SU-DHL-6 (cell line): ENCODE data around the gene ACTN4.

Source experiments
- H2AFZ ChIP-seq: fragments of 200-600 bp; sonication (generic); 2 replicates; pipeline ENCODE4 v1.6.1; 2014; ENCODE audit warnings: low read depth, mild to moderate bottlenecking, moderate library complexity, mixed read lengths, antibody characterized with exemption, low read length; ENCODE audit not compliant: severe bottlenecking
- H3F3A ChIP-seq: fragments of 200-600 bp; shearing (Covaris generic); 2 replicates; pipeline ENCODE4 v1.6.0; 2016; ENCODE audit warnings: antibody characterized with exemption, mild to moderate bottlenecking; ENCODE audit not compliant: insufficient read depth
- H3K27ac ChIP-seq: fragments of 200-600 bp; sonication (generic); 2 replicates; pipeline ENCODE4 v1.5.1; 2016; ENCODE audit warnings: low read depth, mild to moderate bottlenecking, low read length, moderate library complexity, mixed read lengths
- H3K27me3 ChIP-seq: fragments of 200-600 bp; sonication (generic), shearing (Covaris generic); 2 replicates; pipeline ENCODE4 v1.6.0; 2014; ENCODE audit warnings: mild to moderate bottlenecking, low read length
- H3K36me3 ChIP-seq: fragments of 200-600 bp; sonication (generic); 2 replicates; pipeline ENCODE4 v1.6.1; 2014; ENCODE audit warnings: mild to moderate bottlenecking, low read length, mixed read lengths
- H3K4me2 ChIP-seq: fragments of 300-600, 200-600 bp; shearing (Covaris generic), sonication (generic); 2 replicates; pipeline ENCODE4 v1.6.0; 2014; ENCODE audit warnings: low read length, low read depth, mild to moderate bottlenecking; ENCODE audit not compliant: poor library complexity, severe bottlenecking
- H3K4me3 ChIP-seq: fragments of 200-600 bp; sonication (generic); 2 replicates; pipeline ENCODE4 v1.5.1; 2014; ENCODE audit warnings: antibody characterized with exemption, low read length, mild to moderate bottlenecking, mixed read lengths; ENCODE audit not compliant: insufficient read depth, poor library complexity, severe bottlenecking
- H3K79me2 ChIP-seq: fragments of 200-600 bp; sonication (generic); 2 replicates; pipeline ENCODE4 v1.6.1; 2014; ENCODE audit warnings: mild to moderate bottlenecking, low read length, moderate library complexity; ENCODE audit not compliant: insufficient read depth
- H3K9ac ChIP-seq: fragments of 200-600 bp; sonication (generic); 2 replicates; pipeline ENCODE4 v1.7.0; 2014; ENCODE audit warnings: mild to moderate bottlenecking, low read length
- H3K9me2 ChIP-seq: fragments of 200-600 bp; sonication (generic); replicated peaks from 2 replicates; pipeline ENCODE4 v1.6.1; 2014; ENCODE audit warnings: low read length; ENCODE audit not compliant: insufficient read depth
- H3K9me3 ChIP-seq: fragments of 200-600 bp; sonication (generic); 2 replicates; pipeline ENCODE4 v1.6.1; 2014; ENCODE audit warnings: low read length, mixed read lengths; ENCODE audit not compliant: insufficient read depth
- H4K20me1 ChIP-seq: fragments of 200-600 bp; sonication (generic); 2 replicates; pipeline ENCODE4 v1.6.1; 2014; ENCODE audit warnings: low read depth, mild to moderate bottlenecking, antibody characterized with exemption, low read length, moderate library complexity, mixed read lengths
- EZH2phosphoT487 ChIP-seq: fragments of 200-600 bp; sonication (generic), shearing (Covaris generic); conservative IDR thresholded peaks from 2 replicates; pipeline ENCODE4 v1.6.1; 2018; ENCODE audit warnings: mild to moderate bottlenecking, antibody characterized with exemption, low read length, moderate library complexity, mixed read lengths
- TF ChIP-seq, protein P1 (sequence below): fragments of 200-600 bp; sonication (generic); IDR thresholded peaks from one replicate; pipeline ENCODE4 v1.5.1; 2017; ENCODE audit warnings: antibody characterized with exemption, mild to moderate bottlenecking, low read length, moderate library complexity; ENCODE audit not compliant: insufficient read depth, poor library complexity, severe bottlenecking

The ACTN4 gene

DNA sequence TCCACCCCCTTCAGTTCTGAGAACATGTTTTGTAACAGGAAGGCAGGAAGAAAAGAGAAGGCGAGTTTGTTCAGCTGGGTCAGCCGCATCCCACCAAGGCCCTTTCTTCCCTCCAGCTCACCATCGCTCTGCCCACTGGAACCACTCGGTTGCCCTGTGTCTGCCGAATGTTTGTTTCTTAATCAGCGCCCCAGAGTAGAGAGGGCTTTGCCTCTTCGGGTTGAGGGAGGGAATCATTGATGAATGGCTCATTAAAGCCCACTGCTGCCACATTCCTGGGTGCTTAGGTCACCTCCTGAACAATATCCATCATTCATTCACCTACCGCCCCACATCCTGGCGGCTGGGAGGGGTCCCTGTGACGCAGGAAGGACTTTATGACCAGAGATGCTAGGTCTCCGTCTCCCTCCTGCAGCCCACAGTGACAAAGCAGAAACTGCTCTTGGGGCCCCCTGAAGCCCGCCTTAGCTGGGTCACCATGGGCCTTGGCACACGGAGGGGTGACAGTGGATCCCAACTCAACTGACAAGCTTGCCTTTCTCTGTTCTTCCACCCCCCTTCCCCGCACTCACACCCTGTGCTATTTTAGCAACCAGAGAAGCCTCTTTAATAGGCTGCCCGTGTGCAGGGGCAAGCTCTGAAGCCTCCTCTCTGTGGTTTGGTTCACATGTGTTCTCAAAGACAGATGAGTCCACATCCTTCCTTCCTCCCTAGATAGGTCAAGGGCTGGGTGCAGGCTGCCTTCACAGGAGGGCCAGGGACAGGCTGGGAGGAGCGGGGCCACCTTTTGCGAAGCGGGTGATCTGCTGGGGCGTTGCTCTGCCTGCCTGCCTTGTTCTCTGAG lies 46.2 kb downstream of the ACTN4 start:
- Histone ChIP-seq H3K79me2 (peaks cover 74% of the 10 kb centered on the region), H3K4me3 (no peak overlapping the region), H3K27me3 (no peaks in the 10 kb centered on the region), H3K9ac (no peak overlapping the region), H3K9me3 (no peaks in the 10 kb centered on the region), H3K27ac (no peak overlapping the region), H4K20me1 (peaks cover 4% of the 10 kb centered on the region; the same call in 1 of the 2 replicates), H3K9me2 (no peaks in the 10 kb centered on the region), H3K4me2 (no peak overlapping the region), H2AFZ (no peak overlapping the region), H3K36me3 (no peaks in the 10 kb centered on the region), H3F3A (no peaks in the 10 kb centered on the region)
- no peak for TF ChIP-seq EZH2phosphoT487
- TF ChIP-seq, protein P1, sequence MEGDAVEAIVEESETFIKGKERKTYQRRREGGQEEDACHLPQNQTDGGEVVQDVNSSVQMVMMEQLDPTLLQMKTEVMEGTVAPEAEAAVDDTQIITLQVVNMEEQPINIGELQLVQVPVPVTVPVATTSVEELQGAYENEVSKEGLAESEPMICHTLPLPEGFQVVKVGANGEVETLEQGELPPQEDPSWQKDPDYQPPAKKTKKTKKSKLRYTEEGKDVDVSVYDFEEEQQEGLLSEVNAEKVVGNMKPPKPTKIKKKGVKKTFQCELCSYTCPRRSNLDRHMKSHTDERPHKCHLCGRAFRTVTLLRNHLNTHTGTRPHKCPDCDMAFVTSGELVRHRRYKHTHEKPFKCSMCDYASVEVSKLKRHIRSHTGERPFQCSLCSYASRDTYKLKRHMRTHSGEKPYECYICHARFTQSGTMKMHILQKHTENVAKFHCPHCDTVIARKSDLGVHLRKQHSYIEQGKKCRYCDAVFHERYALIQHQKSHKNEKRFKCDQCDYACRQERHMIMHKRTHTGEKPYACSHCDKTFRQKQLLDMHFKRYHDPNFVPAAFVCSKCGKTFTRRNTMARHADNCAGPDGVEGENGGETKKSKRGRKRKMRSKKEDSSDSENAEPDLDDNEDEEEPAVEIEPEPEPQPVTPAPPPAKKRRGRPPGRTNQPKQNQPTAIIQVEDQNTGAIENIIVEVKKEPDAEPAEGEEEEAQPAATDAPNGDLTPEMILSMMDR, result no peak

DNA sequence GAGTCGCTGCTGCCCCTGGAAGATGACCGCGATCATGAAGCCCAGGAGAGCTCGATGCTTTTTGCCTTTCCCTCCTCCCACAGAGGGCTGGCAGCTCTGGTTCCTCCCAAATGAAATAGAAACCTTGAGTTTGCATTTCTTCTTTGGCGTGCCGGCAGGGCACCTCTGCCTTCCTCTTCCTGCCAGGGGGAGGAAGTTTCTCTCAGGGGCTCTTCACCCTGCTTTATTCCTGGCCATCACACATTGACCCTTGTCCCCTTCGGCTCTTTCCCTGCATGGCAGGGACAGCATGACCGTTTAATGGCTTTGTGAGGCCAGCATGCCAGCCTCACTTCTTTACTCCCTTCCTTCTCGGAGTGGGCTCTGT lies 47.9 kb downstream of the ACTN4 start:
- no peaks in the 10 kb centered on the region for H4K20me1 ChIP-seq
- no peak for TF ChIP-seq EZH2phosphoT487
- TF ChIP-seq, protein P1, result no peak
- no peak overlapping the region for H2AFZ ChIP-seq
- H3K4me2 ChIP-seq, result no peak overlapping the region
- no peak overlapping the region for H3K9ac ChIP-seq
- H3K36me3 ChIP-seq, result no peaks in the 10 kb centered on the region
- no peak overlapping the region for H3K4me3 ChIP-seq
- no peaks in the 10 kb centered on the region for H3K27me3 ChIP-seq
- H3K9me3 ChIP-seq, result no peaks in the 10 kb centered on the region
- no peaks in the 10 kb centered on the region for H3K9me2 ChIP-seq
- H3F3A ChIP-seq, result no peaks in the 10 kb centered on the region
- H3K27ac ChIP-seq, result no peak overlapping the region
- peaks cover 71% of the 10 kb centered on the region for H3K79me2 ChIP-seq

DNA sequence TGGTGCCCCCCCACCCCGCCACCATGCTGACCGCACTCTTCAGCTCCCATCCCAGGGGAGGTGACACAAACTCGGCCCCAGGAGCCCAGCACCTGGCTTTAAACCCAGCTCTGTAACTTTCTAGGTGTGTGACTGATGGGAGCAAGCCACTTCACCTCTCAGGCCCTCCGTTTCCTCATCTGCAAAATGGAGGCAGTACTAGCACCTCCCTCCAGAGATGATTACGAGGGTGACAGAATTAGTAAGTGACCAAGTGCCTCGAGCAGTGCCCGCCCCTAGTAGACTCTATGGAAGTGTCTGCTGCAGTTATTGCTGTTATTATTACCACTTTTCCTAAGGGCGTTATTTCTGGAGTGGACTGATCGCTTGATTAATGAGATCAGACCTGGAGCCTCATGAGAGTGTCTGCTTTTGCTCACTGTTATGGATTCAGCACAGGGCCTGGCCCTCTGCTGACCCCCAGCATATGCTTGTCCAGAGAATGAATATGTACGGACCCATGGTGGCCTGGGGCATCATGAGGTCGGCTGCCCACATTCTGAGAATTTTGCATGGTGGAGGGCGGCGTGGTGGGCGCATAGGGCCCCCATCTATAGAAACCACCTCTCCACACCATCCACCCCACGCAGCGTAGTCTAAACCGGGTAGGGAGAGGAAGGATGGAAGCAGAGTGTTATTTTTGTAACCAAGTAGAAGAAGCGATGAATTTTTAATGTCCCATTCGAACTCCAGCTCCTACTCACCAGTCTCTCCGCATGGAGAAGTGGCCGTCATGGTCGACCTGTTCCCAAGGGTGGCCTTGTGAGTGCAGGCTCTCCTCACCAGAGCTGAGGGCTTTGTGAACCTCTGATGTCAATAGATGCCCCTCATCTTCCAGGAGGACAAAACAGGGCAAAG lies 48.6 kb downstream of the ACTN4 start:
- no peak overlapping the region for H3K4me2 ChIP-seq

More for the DNA sequence above, 48.6 kb downstream of the ACTN4 start:
- peaks cover 71% of the 10 kb centered on the region for H3K79me2 ChIP-seq
- no peak overlapping the region for H3K27ac ChIP-seq
- no peaks in the 10 kb centered on the region for H3K9me3 ChIP-seq
- no peaks in the 10 kb centered on the region for H3K27me3 ChIP-seq
- no peaks in the 10 kb centered on the region for H3K9me2 ChIP-seq
- TF ChIP-seq, protein P1, result no peak
- no peak for TF ChIP-seq EZH2phosphoT487
- no peak overlapping the region for H3K4me3 ChIP-seq
- no peak overlapping the region for H2AFZ ChIP-seq
- no peaks in the 10 kb centered on the region for H3K36me3 ChIP-seq
- no peak overlapping the region for H3K9ac ChIP-seq
- no peaks in the 10 kb centered on the region for H4K20me1 ChIP-seq
- no peaks in the 10 kb centered on the region for H3F3A ChIP-seq
